ENCODE results near the gene FXYD1. TPM values are rescaled to one million over a fixed set of nuclear protein-coding genes. Genes with fewer than 3 reads are reported as not detected.

The FXYD1 gene
- total RNA-seq, 1 donor from 2014 or later: not detected

- DNase-seq (ENCODE audit: low spot score): no peak
- H3K36me3 Mint-ChIP-seq (ENCODE audit: low read depth, unreplicated experiment): peaks cover 5% of the 10 kb centered on the region
- no peak overlapping the region for H3K27ac Mint-ChIP-seq (ENCODE audit: unreplicated experiment)
- peaks cover 11% of the 10 kb centered on the region for H3K27me3 Mint-ChIP-seq (ENCODE audit: unreplicated experiment)
- no peaks in the 10 kb centered on the region for H3K9me3 Mint-ChIP-seq (ENCODE audit: unreplicated experiment)
- no peak overlapping the region for H3K4me3 Mint-ChIP-seq (ENCODE audit: unreplicated experiment)
- no peaks in the 10 kb centered on the region for H3K4me1 Mint-ChIP-seq (ENCODE audit: unreplicated experiment)
- TF ChIP-seq CTCF (IDR thresholded peaks at IDR 0.05; ENCODE audit: unreplicated experiment): no peak
These were observed 34.3 kb upstream of the FXYD1 start for GRCh38 chr19:35104361-35104760.

- Mint-ChIP-seq H3K4me1 (ENCODE audit: unreplicated experiment) (no peaks in the 10 kb centered on the region), H3K4me3 (ENCODE audit: unreplicated experiment) (no peak overlapping the region), H3K36me3 (ENCODE audit: low read depth, unreplicated experiment) (peaks cover 5% of the 10 kb centered on the region), H3K27me3 (ENCODE audit: unreplicated experiment) (peaks cover 11% of the 10 kb centered on the region), H3K9me3 (ENCODE audit: unreplicated experiment) (no peaks in the 10 kb centered on the region), H3K27ac (ENCODE audit: unreplicated experiment) (no peak overlapping the region)
- DNase-seq (ENCODE audit: low spot score): no peak
- TF ChIP-seq CTCF (IDR thresholded peaks at IDR 0.05; ENCODE audit: unreplicated experiment): no peak
These were observed 33.6 kb upstream of the FXYD1 start for GRCh38 chr19:35105047-35105410.

GRCh38 chr19:35105411-35106290 is 33.0 kb upstream of the FXYD1 start:
- no peak for TF ChIP-seq CTCF (IDR thresholded peaks at IDR 0.05; ENCODE audit: unreplicated experiment)
- Mint-ChIP-seq H3K9me3 (ENCODE audit: unreplicated experiment) (no peaks in the 10 kb centered on the region), H3K27me3 (ENCODE audit: unreplicated experiment) (peaks cover 11% of the 10 kb centered on the region), H3K4me1 (ENCODE audit: unreplicated experiment) (peaks cover 1% of the 10 kb centered on the region), H3K4me3 (ENCODE audit: unreplicated experiment) (no peak overlapping the region), H3K27ac (ENCODE audit: unreplicated experiment) (no peak overlapping the region), H3K36me3 (ENCODE audit: low read depth, unreplicated experiment) (peaks cover 5% of the 10 kb centered on the region)
- no peak for DNase-seq (ENCODE audit: low spot score)

- TF ChIP-seq CTCF (IDR thresholded peaks at IDR 0.05; ENCODE audit: unreplicated experiment): no peak
- H3K27ac Mint-ChIP-seq (ENCODE audit: unreplicated experiment): no peak overlapping the region
- H3K27me3 Mint-ChIP-seq (ENCODE audit: unreplicated experiment): peaks cover 7% of the 10 kb centered on the region
- H3K9me3 Mint-ChIP-seq (ENCODE audit: unreplicated experiment): no peaks in the 10 kb centered on the region
- no peak overlapping the region for H3K4me3 Mint-ChIP-seq (ENCODE audit: unreplicated experiment)
- no peak for DNase-seq (ENCODE audit: low spot score)
- H3K36me3 Mint-ChIP-seq (ENCODE audit: low read depth, unreplicated experiment): peaks cover 5% of the 10 kb centered on the region
- peaks cover 4% of the 10 kb centered on the region for H3K4me1 Mint-ChIP-seq (ENCODE audit: unreplicated experiment)
These were observed 32.4 kb upstream of the FXYD1 start for GRCh38 chr19:35106291-35106583.

GRCh38 chr19:35106898-35107541 is 31.6 kb upstream of the FXYD1 start:
- Mint-ChIP-seq H3K9me3 (ENCODE audit: unreplicated experiment) (no peaks in the 10 kb centered on the region), H3K27ac (ENCODE audit: unreplicated experiment) (no peak overlapping the region), H3K4me1 (ENCODE audit: unreplicated experiment) (peaks cover 6% of the 10 kb centered on the region), H3K4me3 (ENCODE audit: unreplicated experiment) (no peak overlapping the region), H3K36me3 (ENCODE audit: low read depth, unreplicated experiment) (peaks cover 5% of the 10 kb centered on the region), H3K27me3 (ENCODE audit: unreplicated experiment) (peaks cover 7% of the 10 kb centered on the region)
- DNase-seq (ENCODE audit: low spot score): no peak
- TF ChIP-seq CTCF (IDR thresholded peaks at IDR 0.05; ENCODE audit: unreplicated experiment): no peak
